Measurements from ENCODE around the gene PPP1R7.

Gene PPP1R7

GRCh38 chr2:241141214-241141770 is 9.0 kb upstream of the PPP1R7 start:
- no peak for DNase-seq

- DNase-seq: no peak
These were observed 8.2 kb upstream of the PPP1R7 start for GRCh38 chr2:241142063-241142462.

DNA sequence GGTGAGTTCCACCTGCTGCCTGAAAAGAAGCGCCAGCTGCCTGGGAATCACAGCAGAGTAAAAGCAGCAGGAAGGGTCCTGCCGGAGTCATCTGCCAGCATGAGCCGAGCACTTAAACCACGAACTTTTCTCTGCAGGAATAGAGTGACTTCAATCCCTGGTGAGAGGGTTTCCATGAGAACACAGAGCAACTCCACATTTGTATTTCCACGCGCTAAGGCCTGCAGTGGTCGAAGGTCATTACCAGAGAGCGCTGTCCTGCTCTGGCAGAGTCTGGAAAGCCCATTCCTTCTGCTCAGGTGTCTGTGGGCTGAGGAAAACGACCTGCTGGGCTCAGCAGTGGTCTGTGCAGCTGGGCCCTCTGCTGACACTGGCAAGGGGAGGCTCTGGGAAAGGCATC is 7.7 kb upstream of the PPP1R7 start:
- no peak for DNase-seq

- no peak for DNase-seq
These were observed 4.0 kb upstream of the PPP1R7 start for GRCh38 chr2:241146286-241146685.

DNA sequence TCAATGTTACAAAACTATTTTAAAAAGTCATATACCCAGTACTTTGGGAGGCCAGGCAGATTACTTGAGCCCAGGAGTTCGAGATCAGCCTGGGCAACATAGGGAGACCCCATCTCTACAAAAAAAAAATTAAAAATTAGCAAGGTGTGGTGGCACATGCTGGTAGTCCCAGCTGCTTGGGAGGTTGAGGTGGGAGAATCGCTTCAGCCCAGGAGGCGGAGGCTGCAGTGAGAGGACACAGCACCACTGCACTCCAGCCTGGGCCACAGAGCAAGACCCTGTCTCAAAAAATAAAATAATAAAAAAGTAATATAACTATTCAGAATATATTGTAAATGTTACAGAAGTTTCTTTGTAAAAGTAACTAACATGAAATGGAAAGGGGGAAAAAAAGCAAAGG is 2.9 kb upstream of the PPP1R7 start:
- DNase-seq: no peak

DNA sequence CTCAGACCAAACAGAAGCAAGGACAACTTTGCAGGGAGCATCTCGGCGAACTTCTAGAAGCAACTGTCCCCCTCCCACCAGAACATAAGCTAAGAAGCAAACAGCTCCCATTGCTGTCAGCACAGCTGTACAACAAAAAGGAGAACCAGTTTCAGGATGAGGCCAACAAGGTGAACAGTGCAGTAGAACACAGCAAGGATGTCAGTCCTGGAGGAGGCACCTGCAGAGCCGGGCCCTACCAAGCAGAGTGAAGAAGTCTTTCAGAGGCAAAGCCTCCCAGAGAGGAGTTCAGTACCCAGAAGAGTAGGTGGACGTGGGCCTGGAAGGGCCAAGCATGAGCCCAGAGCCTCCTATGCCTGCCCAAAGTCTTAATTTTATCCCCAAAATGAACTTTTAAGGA is 2.0 kb upstream of the PPP1R7 start:
- DNase-seq: no peak

- DNase-seq: peak; percentile 80
These were observed 1.2 kb upstream of the PPP1R7 start, which contains the start of gene PASK for GRCh38 chr2:241148891-241149674. Gene PASK (minus strand): TSS chr2:241149472. CDS start chr2:241143032, 6,440 bp downstream.

GRCh38 chr2:241149675-241149924 is 667 bp upstream of the PPP1R7 start:
- DNase-seq: no peak

- DNase-seq: no peak
These were observed 628 bp downstream of the PPP1R7 start for GRCh38 chr2:241150660-241151530.

DNA sequence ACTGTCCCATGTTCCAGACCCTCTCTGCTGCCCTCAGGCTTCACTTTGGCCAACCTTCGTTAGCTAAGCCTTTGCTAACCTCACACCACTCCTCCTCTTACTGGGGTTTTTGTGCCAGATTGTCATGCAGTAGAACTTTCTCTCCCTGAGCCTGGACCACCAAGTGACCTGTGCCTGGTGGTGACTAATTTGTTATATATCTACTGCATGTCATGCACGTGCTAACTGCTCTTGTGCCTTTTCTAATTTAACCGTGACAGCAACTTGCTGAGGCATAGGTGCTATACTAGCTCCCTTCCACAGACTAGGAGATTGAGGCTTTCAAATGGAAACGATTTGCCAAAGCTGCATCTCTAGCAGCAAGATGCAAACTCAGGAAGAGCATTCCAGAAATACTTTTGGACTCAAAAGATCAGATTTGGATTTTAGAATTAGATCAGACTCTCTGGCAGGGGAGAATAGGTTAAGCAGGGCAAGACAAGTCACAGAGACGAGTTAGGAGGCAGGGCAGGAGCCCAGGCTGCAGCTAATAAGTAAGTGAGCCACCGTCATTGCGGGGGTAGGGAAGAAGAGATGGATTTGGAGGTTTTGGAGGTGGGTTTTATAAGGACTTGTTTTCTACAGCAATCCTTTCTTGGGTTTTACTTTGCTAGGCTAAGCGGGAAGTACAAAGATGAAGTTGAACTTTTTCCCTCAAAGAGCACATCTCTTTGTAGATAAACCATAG is 1.8 kb downstream of the PPP1R7 start:
- DNase-seq: no peak

GRCh38 chr2:241153616-241154015 is 3.3 kb downstream of the PPP1R7 start:
- no peak for DNase-seq

- no peak for DNase-seq
These were observed 4.6 kb downstream of the PPP1R7 start for GRCh38 chr2:241154915-241155314.

DNA sequence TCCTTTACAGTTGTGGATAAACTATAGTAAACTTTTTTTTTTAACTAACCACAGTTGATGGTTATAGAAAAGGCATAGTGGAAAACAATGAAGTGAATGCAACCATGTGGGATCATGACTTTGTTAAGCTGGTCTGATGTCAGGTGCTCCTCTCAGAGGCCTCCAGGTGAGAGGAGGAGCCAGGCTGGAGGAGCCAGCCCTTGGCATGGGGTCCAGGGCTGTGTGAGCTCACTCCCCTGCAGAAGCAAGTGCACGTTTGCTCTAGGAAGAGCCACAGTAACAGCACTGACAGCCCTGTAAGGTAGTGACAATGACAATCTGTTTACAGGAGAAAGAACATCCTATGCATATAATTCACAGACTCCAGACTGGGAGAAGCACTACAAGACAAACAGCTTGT is 5.7 kb downstream of the PPP1R7 start:
- DNase-seq: no peak

DNA sequence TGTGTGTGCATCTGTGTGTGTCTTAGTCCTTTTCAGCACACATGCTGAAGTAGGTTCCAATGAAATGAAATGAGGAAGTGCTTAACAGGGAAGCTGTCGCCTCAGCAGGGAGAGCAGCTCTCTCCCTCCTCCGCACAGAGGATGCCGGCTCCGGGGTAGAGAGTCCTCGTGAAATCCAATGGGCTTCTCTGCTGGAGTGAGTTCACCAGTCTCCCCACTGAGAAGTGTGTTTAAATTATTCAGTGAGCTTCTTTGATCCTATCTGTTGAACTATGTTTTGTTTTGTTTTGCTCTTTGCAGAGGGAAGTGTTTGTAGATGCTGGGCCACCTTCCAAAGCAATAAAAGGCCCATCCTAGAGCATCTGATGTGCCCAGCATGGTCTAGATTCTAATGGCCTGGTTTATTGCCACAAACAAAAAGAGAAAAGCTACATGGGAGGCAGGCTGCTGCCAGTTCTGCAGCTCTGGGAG is 6.7 kb downstream of the PPP1R7 start:
- DNase-seq: no peak

- DNase-seq: no peak
These were observed 7.7 kb downstream of the PPP1R7 start for GRCh38 chr2:241157841-241158545.

DNA sequence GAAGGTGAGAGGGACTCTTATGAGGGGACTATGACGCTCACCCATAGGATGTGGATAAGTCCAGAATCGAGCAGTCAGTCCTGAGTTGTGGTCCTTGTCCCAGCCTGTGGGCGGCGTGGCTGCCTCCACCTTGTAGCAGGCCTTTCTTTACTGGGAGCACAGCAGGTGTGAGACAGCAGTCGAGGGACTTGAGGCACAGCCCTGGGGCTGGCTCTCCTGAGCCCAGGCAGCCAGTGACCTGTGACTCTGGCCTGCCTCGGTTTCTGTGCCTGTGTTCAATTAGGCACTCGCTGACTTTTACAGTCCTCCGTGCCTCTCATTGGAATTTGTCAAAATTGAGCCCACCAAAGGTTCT is 8.3 kb downstream of the PPP1R7 start:
- DNase-seq: no peak

GRCh38 chr2:241159116-241159515 is 8.8 kb downstream of the PPP1R7 start:
- DNase-seq: no peak

DNA sequence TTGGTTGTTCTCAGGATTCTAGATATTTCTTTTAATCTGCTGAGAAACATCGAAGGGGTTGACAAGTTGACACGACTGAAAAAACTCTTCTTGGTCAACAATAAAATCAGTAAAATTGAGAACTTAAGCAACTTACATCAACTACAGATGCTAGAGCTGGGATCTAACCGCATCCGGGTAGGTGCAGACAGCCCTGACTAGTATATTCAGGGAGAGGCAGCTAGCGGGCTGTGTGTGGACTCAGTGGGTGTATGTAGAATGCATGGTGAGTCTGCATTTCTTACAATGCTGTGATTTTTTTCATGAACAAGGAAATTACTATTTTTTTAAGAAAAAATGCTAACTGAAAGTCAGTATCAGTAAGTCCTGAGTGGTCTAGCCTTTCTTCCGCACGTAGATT is 10.1 kb downstream of the PPP1R7 start:
- DNase-seq: no peak

DNA sequence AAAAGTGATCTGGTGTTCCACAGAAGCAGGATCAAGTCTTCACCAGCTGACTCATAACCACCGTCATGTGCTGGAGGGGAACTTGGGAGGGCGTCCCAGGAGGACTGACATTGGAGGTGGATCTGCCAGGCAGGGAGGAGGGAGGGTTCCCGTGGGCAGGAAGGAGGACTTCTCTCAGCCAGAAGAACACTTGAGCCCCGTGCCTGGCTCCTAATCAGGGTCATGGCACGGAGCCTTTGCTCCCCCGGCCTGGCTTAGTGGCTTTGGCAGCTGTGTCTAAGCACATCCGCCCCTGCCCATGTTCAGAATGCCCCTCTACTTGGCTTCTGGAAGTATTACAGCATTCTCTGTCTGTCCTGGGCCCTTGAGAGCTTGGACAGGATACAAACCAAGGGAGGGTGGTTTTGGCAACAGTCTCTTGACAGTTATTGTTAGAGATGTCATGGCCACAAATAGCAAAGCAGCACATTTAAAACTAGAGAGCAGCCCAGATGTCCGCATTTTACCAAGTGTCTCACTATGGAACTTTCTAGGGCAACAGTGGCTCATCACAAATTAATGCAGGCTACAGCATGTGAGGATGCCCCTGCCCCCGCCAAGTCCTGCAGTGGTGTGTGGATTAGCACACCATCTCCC is 11.5 kb downstream of the PPP1R7 start:
- DNase-seq: no peak

GRCh38 chr2:241163601-241164118 is 13.4 kb downstream of the PPP1R7 start:
- no peak for DNase-seq

- DNase-seq: no peak
These were observed 18.1 kb downstream of the PPP1R7 start for GRCh38 chr2:241168366-241168765.

DNA sequence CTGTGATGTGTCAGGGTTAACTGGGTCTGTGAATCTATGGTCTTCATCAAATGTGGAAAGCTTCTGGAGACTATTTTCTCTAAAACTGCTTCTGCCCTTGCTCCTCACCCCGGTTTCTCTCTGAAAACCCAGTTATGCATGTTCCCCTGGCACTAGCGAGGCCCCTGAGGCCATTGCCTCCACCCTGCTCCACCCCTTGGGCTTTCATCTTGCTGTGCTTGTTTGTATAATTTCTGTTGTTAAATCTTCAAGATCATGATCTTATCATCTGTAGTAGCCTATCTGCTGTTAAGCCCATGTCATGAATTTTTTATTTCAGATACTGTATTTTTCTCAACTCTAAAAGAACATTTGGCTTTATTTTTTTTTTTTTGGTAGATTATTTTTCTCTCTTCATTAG is 23.3 kb downstream of the PPP1R7 start:
- no peak for DNase-seq

Measured in NCI-H187 treated with DMSO at 0.1 percent for 48 hours (cell line).